ENCODE data around the gene ZBTB20. TPM values are rescaled to one million over a fixed set of nuclear protein-coding genes. Genes with fewer than 3 reads are reported as not detected.

ZBTB20 gene
- total and polyA plus RNA-seq, 2 donors (not counting 1 experiment from before 2014, with no cell fraction given), result 4.0 to 22.5 TPM

GRCh38 chr3:114427285-114428043, 719.6 kb downstream of the ZBTB20 start:
- no peaks in the 10 kb centered on the region for H3K27me3 ChIP-seq (ENCODE audit: control insufficient read depth, insufficient read depth, low read length)
- DNase-seq (ENCODE audit: low read depth in 2 of 2), result no peak
- no peak overlapping the region for H2AFZ ChIP-seq (ENCODE audit: low read length)
- no peaks in the 10 kb centered on the region for H3K36me3 ChIP-seq (ENCODE audit: control insufficient read depth, insufficient read depth, low read length)
- no peaks in the 10 kb centered on the region for H3K79me2 ChIP-seq (ENCODE audit: control insufficient read depth, insufficient read depth, low read length)
- TF ChIP-seq EZH2 (IDR thresholded peaks at IDR 0.05; ENCODE audit: low read length, missing control alignments) (no peak), CTCF (conservative IDR thresholded peaks at IDR 0.05 in 1 of 2, IDR thresholded peaks at IDR 0.05 in 1 of 2; ENCODE audit: low read depth in 1 of 2, low read length in 2 of 2) (no peak)
- no peak overlapping the region for H3K9ac ChIP-seq (ENCODE audit: insufficient read depth, low read length)
- H3K4me3 ChIP-seq (replicated peaks in 1 of 4; ENCODE audit: control extremely low read depth in 1 of 4, insufficient read depth in 1 of 4, low read depth in 3 of 4, low read length in 4 of 4), result no peak overlapping the region
- no peak overlapping the region for H3K27ac ChIP-seq (ENCODE audit: insufficient read depth, low read length)
- no peak overlapping the region for H3K4me2 ChIP-seq (ENCODE audit: extremely low read depth, insufficient read depth, low read length)
- no peaks in the 10 kb centered on the region for H3K9me3 ChIP-seq (ENCODE audit: control insufficient read depth, insufficient read depth, low read depth, low read length)
- H4K20me1 ChIP-seq (ENCODE audit: control insufficient read depth, extremely low read depth, insufficient read depth, low read length), result no peaks in the 10 kb centered on the region
- H3K4me1 ChIP-seq (ENCODE audit: control insufficient read depth, extremely low read depth, insufficient read depth, low read length), result no peaks in the 10 kb centered on the region

- Histone ChIP-seq H3K27ac (ENCODE audit: insufficient read depth, low read length) (no peak overlapping the region), H3K9me3 (ENCODE audit: control insufficient read depth, insufficient read depth, low read depth, low read length) (no peaks in the 10 kb centered on the region), H3K4me1 (ENCODE audit: control insufficient read depth, extremely low read depth, insufficient read depth, low read length) (no peaks in the 10 kb centered on the region), H3K36me3 (ENCODE audit: control insufficient read depth, insufficient read depth, low read length) (no peaks in the 10 kb centered on the region), H3K9ac (ENCODE audit: insufficient read depth, low read length) (no peak overlapping the region), H3K27me3 (ENCODE audit: control insufficient read depth, insufficient read depth, low read length) (no peaks in the 10 kb centered on the region), H2AFZ (ENCODE audit: low read length) (no peak overlapping the region), H3K4me3 (replicated peaks in 1 of 4; ENCODE audit: control extremely low read depth in 1 of 4, insufficient read depth in 1 of 4, low read depth in 3 of 4, low read length in 4 of 4) (no peak overlapping the region), H3K4me2 (ENCODE audit: extremely low read depth, insufficient read depth, low read length) (no peak overlapping the region), H4K20me1 (ENCODE audit: control insufficient read depth, extremely low read depth, insufficient read depth, low read length) (no peaks in the 10 kb centered on the region), H3K79me2 (ENCODE audit: control insufficient read depth, insufficient read depth, low read length) (no peaks in the 10 kb centered on the region)
- TF ChIP-seq EZH2 (IDR thresholded peaks at IDR 0.05; ENCODE audit: low read length, missing control alignments) (no peak), CTCF (conservative IDR thresholded peaks at IDR 0.05 in 1 of 2, IDR thresholded peaks at IDR 0.05 in 1 of 2; ENCODE audit: low read depth in 1 of 2, low read length in 2 of 2) (no peak)
- DNase-seq (ENCODE audit: low read depth in 2 of 2), result no peak
Observed at GRCh38 chr3:114424337-114424736, 722.8 kb downstream of the ZBTB20 start.

DNA sequence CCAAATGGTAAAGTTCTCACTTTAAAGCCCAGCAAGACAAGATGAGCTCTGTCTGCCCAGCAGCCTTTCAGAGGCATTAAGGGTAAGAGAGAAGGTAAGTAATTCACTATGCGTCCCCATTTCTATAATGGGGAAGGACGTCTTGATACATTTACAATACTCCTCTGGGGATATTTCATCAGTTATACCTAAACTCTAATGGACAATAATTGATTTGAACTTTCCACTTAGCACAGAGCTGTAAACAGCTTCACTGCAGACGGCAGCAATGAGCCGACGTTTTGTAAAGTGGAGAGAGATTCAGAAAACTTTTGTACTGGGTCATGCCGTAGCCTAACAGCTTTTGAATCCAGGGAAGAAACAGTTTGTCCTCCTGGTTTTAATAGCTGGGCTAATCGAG, 725.9 kb downstream of the ZBTB20 start:
- TF ChIP-seq CTCF (conservative IDR thresholded peaks at IDR 0.05 in 1 of 2, IDR thresholded peaks at IDR 0.05 in 1 of 2; ENCODE audit: low read depth in 1 of 2, low read length in 2 of 2) (no peak), EZH2 (IDR thresholded peaks at IDR 0.05; ENCODE audit: low read length, missing control alignments) (no peak)
- Histone ChIP-seq H3K27me3 (ENCODE audit: control insufficient read depth, insufficient read depth, low read length) (no peaks in the 10 kb centered on the region), H2AFZ (ENCODE audit: low read length) (no peak overlapping the region), H3K9ac (ENCODE audit: insufficient read depth, low read length) (no peak overlapping the region), H3K27ac (ENCODE audit: insufficient read depth, low read length) (no peak overlapping the region), H3K4me3 (replicated peaks in 1 of 4; ENCODE audit: control extremely low read depth in 1 of 4, insufficient read depth in 1 of 4, low read depth in 3 of 4, low read length in 4 of 4) (no peak overlapping the region), H4K20me1 (ENCODE audit: control insufficient read depth, extremely low read depth, insufficient read depth, low read length) (no peaks in the 10 kb centered on the region), H3K79me2 (ENCODE audit: control insufficient read depth, insufficient read depth, low read length) (no peaks in the 10 kb centered on the region), H3K4me2 (ENCODE audit: extremely low read depth, insufficient read depth, low read length) (no peak overlapping the region), H3K4me1 (ENCODE audit: control insufficient read depth, extremely low read depth, insufficient read depth, low read length) (peaks cover 7% of the 10 kb centered on the region), H3K9me3 (ENCODE audit: control insufficient read depth, insufficient read depth, low read depth, low read length) (no peaks in the 10 kb centered on the region), H3K36me3 (ENCODE audit: control insufficient read depth, insufficient read depth, low read length) (no peaks in the 10 kb centered on the region)
- no peak for DNase-seq (ENCODE audit: low read depth in 2 of 2)
